Liver (tissue), 3 donors: ENCODE measurements around the gene SEPTIN14.

Source experiments
- GABPA ChIP-seq, 2 donors: IDR thresholded peaks in 1 of 2; conservative IDR thresholded peaks in 1 of 2; 2 replicates each; pipeline ENCODE4 v1.6.1; 2016; ENCODE audit warnings: antibody characterized with exemption in 2 of 2, mild to moderate bottlenecking in 1 of 2, moderate library complexity in 1 of 2
- TF ChIP-seq, protein P1 (sequence below): fragments of 150-350 bp; IDR thresholded peaks from 2 replicates; pipeline ENCODE4 v1.5.1; 2017; ENCODE audit warnings: improper control_type of control experiment, low read depth, low read length; ENCODE audit not compliant: missing input control
- donor health status: healthy.
- donor health status: healthy.

DNA sequence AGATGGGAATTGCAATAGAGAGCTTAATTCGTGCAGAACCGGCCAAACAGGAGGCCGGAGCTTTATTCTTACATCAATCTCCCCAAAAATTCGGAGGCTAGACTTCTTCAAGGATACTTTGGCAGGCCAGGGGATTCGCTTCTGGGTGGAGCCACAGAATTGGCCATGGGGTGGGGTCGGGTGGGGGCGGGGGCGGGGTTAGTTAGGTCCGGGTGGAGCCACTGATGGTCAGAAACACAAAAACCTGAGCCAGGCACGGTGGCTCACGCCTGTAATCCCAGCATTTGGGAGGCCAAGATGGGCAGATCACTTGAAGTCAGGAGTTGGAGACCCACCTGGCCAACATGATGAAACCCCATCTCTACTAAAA is 87.5 kb downstream of the SEPTIN14 start:
- TF ChIP-seq, protein P1, sequence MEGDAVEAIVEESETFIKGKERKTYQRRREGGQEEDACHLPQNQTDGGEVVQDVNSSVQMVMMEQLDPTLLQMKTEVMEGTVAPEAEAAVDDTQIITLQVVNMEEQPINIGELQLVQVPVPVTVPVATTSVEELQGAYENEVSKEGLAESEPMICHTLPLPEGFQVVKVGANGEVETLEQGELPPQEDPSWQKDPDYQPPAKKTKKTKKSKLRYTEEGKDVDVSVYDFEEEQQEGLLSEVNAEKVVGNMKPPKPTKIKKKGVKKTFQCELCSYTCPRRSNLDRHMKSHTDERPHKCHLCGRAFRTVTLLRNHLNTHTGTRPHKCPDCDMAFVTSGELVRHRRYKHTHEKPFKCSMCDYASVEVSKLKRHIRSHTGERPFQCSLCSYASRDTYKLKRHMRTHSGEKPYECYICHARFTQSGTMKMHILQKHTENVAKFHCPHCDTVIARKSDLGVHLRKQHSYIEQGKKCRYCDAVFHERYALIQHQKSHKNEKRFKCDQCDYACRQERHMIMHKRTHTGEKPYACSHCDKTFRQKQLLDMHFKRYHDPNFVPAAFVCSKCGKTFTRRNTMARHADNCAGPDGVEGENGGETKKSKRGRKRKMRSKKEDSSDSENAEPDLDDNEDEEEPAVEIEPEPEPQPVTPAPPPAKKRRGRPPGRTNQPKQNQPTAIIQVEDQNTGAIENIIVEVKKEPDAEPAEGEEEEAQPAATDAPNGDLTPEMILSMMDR = no peak
- no peak for TF ChIP-seq GABPA (IDR thresholded peaks at IDR 0.05 in 1 of 2, conservative IDR thresholded peaks at IDR 0.05 in 1 of 2)
